Choroid plexus epithelial cell (primary cell): ENCODE results near the gene MRPS27.
A peak's percentile ranks its signal among the peaks of the same experiment; 100 is the strongest.

Experiments
- DNase-seq: peaks from one replicate; pipeline ENCODE4 v3.0.0-alpha.2; 2010; ENCODE audit warnings: low read depth
- H3K4me3 ChIP-seq: 2 replicates; pipeline ENCODE4 v1.5.1; 2011; ENCODE audit warnings: low read depth, mild to moderate bottlenecking, control low read depth, low read length, moderate library complexity
- TF ChIP-seq, protein P1 (sequence below): conservative IDR thresholded peaks from 2 replicates; pipeline ENCODE4 v1.5.1; 2011; ENCODE audit warnings: low read depth, mild to moderate bottlenecking, control low read depth, inconsistent platforms, low read length, moderate library complexity

The MRPS27 gene

GRCh38 chr5:72241346-72242003 lies 78.6 kb downstream of the MRPS27 start:
- TF ChIP-seq, protein P1, sequence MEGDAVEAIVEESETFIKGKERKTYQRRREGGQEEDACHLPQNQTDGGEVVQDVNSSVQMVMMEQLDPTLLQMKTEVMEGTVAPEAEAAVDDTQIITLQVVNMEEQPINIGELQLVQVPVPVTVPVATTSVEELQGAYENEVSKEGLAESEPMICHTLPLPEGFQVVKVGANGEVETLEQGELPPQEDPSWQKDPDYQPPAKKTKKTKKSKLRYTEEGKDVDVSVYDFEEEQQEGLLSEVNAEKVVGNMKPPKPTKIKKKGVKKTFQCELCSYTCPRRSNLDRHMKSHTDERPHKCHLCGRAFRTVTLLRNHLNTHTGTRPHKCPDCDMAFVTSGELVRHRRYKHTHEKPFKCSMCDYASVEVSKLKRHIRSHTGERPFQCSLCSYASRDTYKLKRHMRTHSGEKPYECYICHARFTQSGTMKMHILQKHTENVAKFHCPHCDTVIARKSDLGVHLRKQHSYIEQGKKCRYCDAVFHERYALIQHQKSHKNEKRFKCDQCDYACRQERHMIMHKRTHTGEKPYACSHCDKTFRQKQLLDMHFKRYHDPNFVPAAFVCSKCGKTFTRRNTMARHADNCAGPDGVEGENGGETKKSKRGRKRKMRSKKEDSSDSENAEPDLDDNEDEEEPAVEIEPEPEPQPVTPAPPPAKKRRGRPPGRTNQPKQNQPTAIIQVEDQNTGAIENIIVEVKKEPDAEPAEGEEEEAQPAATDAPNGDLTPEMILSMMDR, result no peak
- DNase-seq, result no peak
- H3K4me3 ChIP-seq, result no peak overlapping the region

- TF ChIP-seq, protein P1, result no peak
- DNase-seq, result no peak
- no peak overlapping the region for H3K4me3 ChIP-seq
Measured at GRCh38 chr5:72238712-72239445, 81.2 kb downstream of the MRPS27 start.

DNA sequence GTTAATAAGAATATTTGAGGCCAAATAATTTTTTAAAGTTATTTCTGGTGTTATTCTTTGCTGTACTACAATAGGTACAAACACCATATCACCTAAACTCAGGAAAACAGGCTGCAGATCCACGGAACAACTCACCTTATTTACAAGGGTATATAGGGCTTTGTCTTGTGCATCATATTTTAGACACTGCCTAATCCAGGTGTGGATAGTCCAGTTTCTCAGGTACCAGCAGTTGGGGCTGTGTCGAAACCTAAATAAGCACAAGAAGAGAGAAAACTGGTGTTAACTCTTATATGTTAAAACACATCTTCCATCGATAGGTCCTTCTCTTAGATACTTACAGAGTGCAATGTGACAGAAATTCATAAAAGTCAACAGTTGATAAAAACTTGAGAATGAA lies 82.2 kb downstream of the MRPS27 start:
- DNase-seq, result no peak
- no peak overlapping the region for H3K4me3 ChIP-seq
- TF ChIP-seq, protein P1, result no peak

DNA sequence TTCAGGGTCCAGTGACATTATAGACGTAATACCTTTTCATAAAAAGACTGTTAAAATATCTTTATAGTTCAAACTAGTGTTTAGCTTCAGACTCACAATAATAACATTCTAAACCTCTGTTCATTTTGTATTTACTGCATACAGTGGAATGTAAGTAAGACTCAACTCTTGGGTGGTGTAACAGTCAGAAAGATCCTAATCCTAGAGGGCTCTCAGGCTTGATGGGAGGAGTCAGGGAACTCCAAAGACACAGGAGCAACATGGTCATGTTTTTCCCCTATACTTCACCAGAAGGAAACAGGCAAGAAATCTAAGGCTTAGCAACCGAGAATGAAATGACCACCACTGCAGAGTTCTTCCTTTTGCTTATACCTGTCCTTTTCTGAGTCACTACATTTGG lies 82.6 kb downstream of the MRPS27 start:
- TF ChIP-seq, protein P1, result no peak
- H3K4me3 ChIP-seq, result no peak overlapping the region
- no peak for DNase-seq

- DNase-seq, result no peak
- TF ChIP-seq, protein P1, result no peak
- H3K4me3 ChIP-seq, result no peak overlapping the region
Measured at GRCh38 chr5:72235725-72236124, 84.3 kb downstream of the MRPS27 start.

DNA sequence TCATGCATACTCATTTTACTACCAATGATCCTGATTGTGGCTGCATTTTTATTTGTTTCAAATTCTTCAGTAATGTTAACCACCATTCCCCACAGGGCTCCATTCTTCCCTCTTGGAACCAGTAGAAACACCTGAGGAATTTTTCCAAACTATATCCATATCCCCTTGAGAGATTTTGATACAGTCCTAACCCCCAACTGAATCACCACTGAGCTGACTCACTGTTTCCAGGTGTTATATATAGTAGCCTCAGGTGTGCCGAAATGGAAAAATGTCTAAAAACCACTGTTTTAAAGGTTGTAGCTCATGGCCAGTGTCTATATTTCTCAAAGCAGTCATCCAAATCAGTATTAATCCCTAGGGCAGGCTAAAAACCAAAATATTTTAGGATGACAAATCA lies 85.2 kb downstream of the MRPS27 start:
- DNase-seq, result no peak
- no peak overlapping the region for H3K4me3 ChIP-seq
- TF ChIP-seq, protein P1, result no peak

DNA sequence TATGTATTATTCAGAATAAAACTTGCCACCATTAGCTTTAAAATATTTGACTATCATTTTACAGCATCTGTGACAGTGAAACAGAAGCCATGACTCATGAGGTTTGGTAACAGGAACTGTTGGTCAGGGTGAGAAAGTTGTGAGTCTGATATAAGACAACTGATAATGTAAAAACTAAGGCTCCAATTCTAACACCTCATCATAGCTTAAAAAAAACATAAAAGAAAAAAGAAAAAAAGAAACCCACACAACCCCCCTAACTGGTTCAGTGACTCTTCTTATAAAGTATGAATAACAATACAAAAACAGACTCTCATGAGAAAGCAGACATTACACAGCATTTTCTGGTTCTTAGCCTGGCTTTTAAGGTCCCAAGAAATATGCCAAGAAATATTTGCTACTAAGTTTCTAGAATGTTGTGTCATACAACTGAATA lies 85.8 kb downstream of the MRPS27 start:
- DNase-seq, result peak; percentile 77
- TF ChIP-seq, protein P1, result no peak
- no peak overlapping the region for H3K4me3 ChIP-seq
